H9 (cell line): ENCODE data around the gene SLAMF1. TPM values are rescaled to one million over a fixed set of nuclear protein-coding genes. Genes with fewer than 3 reads are reported as not detected.

Experiments
- DNase-seq: peaks from one replicate; pipeline ENCODE4 v3.0.0-alpha.2; 2017
- H2AFZ ChIP-seq: one replicate; pipeline ENCODE4 v1.6.1; 2013; ENCODE audit warnings: mild to moderate bottlenecking, low read length, control low read depth, moderate library complexity
- H2AK5ac ChIP-seq: 2 replicates; pipeline ENCODE4 v1.6.1; 2013; ENCODE audit warnings: low read length, control low read depth, mixed read lengths; ENCODE audit not compliant: insufficient read length
- H2BK120ac ChIP-seq: one replicate; pipeline ENCODE4 v1.6.1; 2013; ENCODE audit warnings: low read depth, mild to moderate bottlenecking, low read length, control low read depth, inconsistent platforms; ENCODE audit not compliant: poor library complexity, severe bottlenecking
- H2BK12ac ChIP-seq: 2 replicates; pipeline ENCODE4 v1.6.1; 2013; ENCODE audit warnings: low read length, control low read depth, mixed read lengths, low read depth; ENCODE audit not compliant: insufficient read length
- H2BK15ac ChIP-seq: 2 replicates; pipeline ENCODE4 v1.6.1; 2013; ENCODE audit warnings: low read depth, low read length, control low read depth
- H2BK20ac ChIP-seq: one replicate; pipeline ENCODE4 v1.6.1; 2013; ENCODE audit warnings: low read depth, mild to moderate bottlenecking, low read length, control low read depth, inconsistent platforms; ENCODE audit not compliant: poor library complexity, severe bottlenecking
- H2BK5ac ChIP-seq: 2 replicates; pipeline ENCODE4 v1.6.1; 2013; ENCODE audit warnings: low read length, control low read depth, mixed read lengths; ENCODE audit not compliant: insufficient read length
- H3K14ac ChIP-seq: 2 replicates; pipeline ENCODE4 v1.6.1; 2013; ENCODE audit warnings: low read length, control low read depth; ENCODE audit not compliant: insufficient read depth
- H3K18ac ChIP-seq: 2 replicates; pipeline ENCODE4 v1.6.1; 2013; ENCODE audit warnings: low read depth, mild to moderate bottlenecking, mixed read lengths, low read length, control low read depth; ENCODE audit not compliant: insufficient read length
- H3K23ac ChIP-seq: 2 replicates; pipeline ENCODE4 v1.6.1; 2013; ENCODE audit warnings: low read length, control low read depth, mixed read lengths, low read depth; ENCODE audit not compliant: insufficient read length
- H3K23me2 ChIP-seq: 2 replicates; pipeline ENCODE4 v1.6.1; 2013; ENCODE audit warnings: low read depth, mild to moderate bottlenecking, mixed read lengths, low read length, control low read depth; ENCODE audit not compliant: insufficient read length, poor library complexity, severe bottlenecking
- H3K27ac ChIP-seq: 2 replicates; pipeline ENCODE4 v1.5.1; 2013; ENCODE audit warnings: low read length, control low read depth, mixed read lengths, low read depth; ENCODE audit not compliant: insufficient read length
- H3K27me3 ChIP-seq: 2 replicates; pipeline ENCODE4 v1.6.1; 2013; ENCODE audit warnings: low read length, control low read depth, inconsistent platforms; ENCODE audit not compliant: insufficient read depth
- H3K4ac ChIP-seq: 2 replicates; pipeline ENCODE4 v1.6.1; 2013; ENCODE audit warnings: low read depth, mild to moderate bottlenecking, control low read depth, inconsistent platforms, low read length, moderate library complexity
- H3K4me1 ChIP-seq: 2 replicates; pipeline ENCODE4 v1.6.1; 2013; ENCODE audit warnings: low read length, control low read depth, inconsistent platforms; ENCODE audit not compliant: insufficient read depth
- H3K4me2 ChIP-seq: 2 replicates; pipeline ENCODE4 v1.6.1; 2013; ENCODE audit warnings: low read length, control low read depth, mixed read lengths; ENCODE audit not compliant: insufficient read length, insufficient read depth
- H3K56ac ChIP-seq: 2 replicates; pipeline ENCODE4 v1.6.1; 2013; ENCODE audit warnings: low read depth, mild to moderate bottlenecking, mixed read lengths, low read length, control low read depth; ENCODE audit not compliant: insufficient read length
- H3K79me1 ChIP-seq: 2 replicates; pipeline ENCODE4 v1.6.1; 2013; ENCODE audit warnings: low read depth, mild to moderate bottlenecking, moderate library complexity, low read length, control low read depth, inconsistent platforms; ENCODE audit not compliant: insufficient read depth, poor library complexity, severe bottlenecking
- H3K79me2 ChIP-seq: 2 replicates; pipeline ENCODE4 v1.6.1; 2013; ENCODE audit warnings: low read length, control low read depth, inconsistent platforms; ENCODE audit not compliant: insufficient read depth
- H3K9ac ChIP-seq: 2 replicates; pipeline ENCODE4 v1.6.1; 2013; ENCODE audit warnings: low read length, control low read depth, mixed read lengths; ENCODE audit not compliant: insufficient read length; ENCODE audit errors: extremely low read depth
- H3K9me3 ChIP-seq: one replicate; pipeline ENCODE4 v1.6.1; 2013; ENCODE audit warnings: low read depth, low read length, inconsistent platforms; ENCODE audit not compliant: control insufficient read depth
- H3T11ph ChIP-seq: one replicate; pipeline ENCODE4 v1.6.1; 2013; ENCODE audit warnings: mild to moderate bottlenecking, low read length, control low read depth, inconsistent platforms
- H4K20me1 ChIP-seq: one replicate; pipeline ENCODE4 v1.6.1; 2013; ENCODE audit not compliant: control insufficient read depth, insufficient read length, insufficient read depth
- H4K5ac ChIP-seq: 2 replicates; pipeline ENCODE4 v1.6.1; 2013; ENCODE audit warnings: low read depth, mild to moderate bottlenecking, mixed read lengths, low read length, control low read depth; ENCODE audit not compliant: insufficient read length
- H4K8ac ChIP-seq: replicated peaks from 2 replicates; pipeline ENCODE4 v1.6.1; 2013; ENCODE audit warnings: low read length, control low read depth, mixed read lengths, low read depth; ENCODE audit not compliant: insufficient read length
- H4K91ac ChIP-seq: 2 replicates; pipeline ENCODE4 v1.6.1; 2013; ENCODE audit warnings: low read depth, mild to moderate bottlenecking, moderate library complexity, mixed read lengths, low read length, control low read depth; ENCODE audit not compliant: insufficient read length
- H3K27ac Mint-ChIP-seq, 3 experiments: 2 replicates in 2 of 3; 3 replicates in 1 of 3; pipeline ENCODE4 v1.8.0; 2020 to 2021; ENCODE audit warnings: mixed read lengths in 3 of 3, mild to moderate bottlenecking in 1 of 3, moderate library complexity in 1 of 3
- H3K27me3 Mint-ChIP-seq: 2 replicates; pipeline ENCODE4 v1.8.0; 2021; ENCODE audit warnings: low read depth, mild to moderate bottlenecking, moderate library complexity, mixed read lengths
- H3K36me3 Mint-ChIP-seq, 3 experiments: 2 replicates in 2 of 3; 3 replicates in 1 of 3; pipeline ENCODE4 v1.8.0; 2020 to 2021; ENCODE audit warnings: low read depth in 3 of 3, mixed read lengths in 3 of 3; ENCODE audit not compliant: insufficient read depth in 1 of 3
- H3K4me1 Mint-ChIP-seq, 2 experiments: 2 replicates each; pipeline ENCODE4 v1.8.0; 2020; ENCODE audit warnings: mixed read lengths in 2 of 2
- H3K4me3 Mint-ChIP-seq, 2 experiments: 2 replicates in 1 of 2; 3 replicates in 1 of 2; pipeline ENCODE4 v1.8.0; 2020 to 2021; ENCODE audit warnings: mild to moderate bottlenecking in 2 of 2, mixed read lengths in 2 of 2, moderate library complexity in 1 of 2
- H3K9me3 Mint-ChIP-seq, 2 experiments: 2 replicates in 1 of 2; 3 replicates in 1 of 2; pipeline ENCODE4 v1.8.0; 2020; ENCODE audit warnings: mild to moderate bottlenecking in 2 of 2, mixed read lengths in 2 of 2, moderate library complexity in 1 of 2
- CTCF ChIP-seq: fragments of 200-600 bp; sonication (generic); conservative IDR thresholded peaks from 3 replicates; pipeline ENCODE4 v1.8.0; 2021; ENCODE audit warnings: antibody characterized with exemption, mild to moderate bottlenecking
- WGBS: extraction: QIAGEN DNeasy Blood & Tissue Kit; methylation state at CpG from one replicate; pipeline ENCODE4 v1.1.7; 2013; ENCODE audit warnings: missing lambda C conversion rate, low lambda C conversion rate, mixed read lengths; ENCODE audit not compliant: insufficient read length; ENCODE audit errors: extremely low coverage; 5-methylcytosine and 5-hydroxymethylcytosine counted together
- total RNA-seq: library from RNA; stranded (reverse); gene quantifications from 2 replicates; pipeline ENCODE4 v1.2.1, GENCODE V29; 2021

SLAMF1 gene
- total RNA-seq, 1 experiment from 2014 or later = not detected

DNA sequence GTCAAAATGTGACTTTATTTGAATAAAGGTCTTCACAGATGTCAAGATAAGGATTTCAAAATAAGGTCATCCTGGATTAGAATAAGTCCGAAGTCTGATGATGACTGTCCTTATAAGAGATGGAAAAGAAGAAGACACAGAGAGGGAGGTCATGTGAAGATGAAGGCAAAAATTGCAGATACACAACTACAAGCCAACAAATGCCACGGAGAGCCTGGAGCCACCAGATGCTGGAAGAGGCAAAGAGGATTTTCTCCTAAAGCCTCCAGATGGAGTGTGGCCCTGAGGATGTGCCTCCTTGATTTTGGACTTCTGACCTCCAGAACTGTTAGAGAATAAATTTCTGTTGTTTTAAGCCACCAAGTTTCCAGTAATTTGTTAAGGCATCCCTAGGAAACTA is 31.2 kb downstream of the SLAMF1 start:
- Mint-ChIP-seq H3K4me3 (no peak overlapping the region), H3K27me3 (no peaks in the 10 kb centered on the region; the same call in 1 of the 2 replicates), H3K4me1 (peaks cover 12 to 17% of the 10 kb centered on the region in 2 experiments), H3K27ac (no peak overlapping the region), H3K9me3 (peaks cover 0 to 5% of the 10 kb centered on the region in 2 experiments; a peak in 3 of 5 replicates), H3K36me3 (peaks cover 4 to 6% (median 6%) of the 10 kb centered on the region in 3 experiments; a peak in 6 of 7 replicates)
- Histone ChIP-seq H3K79me1 (no peaks in the 10 kb centered on the region), H3K27me3 (no peaks in the 10 kb centered on the region), H3K9me3 (no peaks in the 10 kb centered on the region), H3K23ac (no peak overlapping the region), H3K4me1 (no peaks in the 10 kb centered on the region), H3K79me2 (no peaks in the 10 kb centered on the region), H3K56ac (no peak overlapping the region), H3K14ac (no peak overlapping the region), H3K27ac (no peak overlapping the region), H3K18ac (no peak overlapping the region), H4K5ac (no peak overlapping the region), H3T11ph (no peak overlapping the region), H2AK5ac (no peak overlapping the region), H4K91ac (no peak overlapping the region), H4K8ac (no peak overlapping the region), H3K4me2 (no peak overlapping the region), H3K9ac (no peak overlapping the region), H2BK15ac (no peak overlapping the region), H2BK120ac (no peak overlapping the region), H2AFZ (no peak overlapping the region), H4K20me1 (no peaks in the 10 kb centered on the region), H2BK12ac (no peak overlapping the region), H2BK5ac (no peak overlapping the region), H2BK20ac (no peak overlapping the region), H3K23me2 (no peaks in the 10 kb centered on the region), H3K4ac (no peak overlapping the region)
- WGBS = no CpG with 5 or more reads among the region's 2 CpGs
- no peak for TF ChIP-seq CTCF
- no peak for DNase-seq
